Measurements from ENCODE around the gene S1PR1. TPM values are rescaled to one million over a fixed set of nuclear protein-coding genes. Genes with fewer than 3 reads are reported as not detected.

Gene S1PR1
- total RNA-seq, 5 donors from 2014 or later (not counting 1 experiment from before 2014, with no cell fraction given) = 178 to 368 (median 354) TPM

DNA sequence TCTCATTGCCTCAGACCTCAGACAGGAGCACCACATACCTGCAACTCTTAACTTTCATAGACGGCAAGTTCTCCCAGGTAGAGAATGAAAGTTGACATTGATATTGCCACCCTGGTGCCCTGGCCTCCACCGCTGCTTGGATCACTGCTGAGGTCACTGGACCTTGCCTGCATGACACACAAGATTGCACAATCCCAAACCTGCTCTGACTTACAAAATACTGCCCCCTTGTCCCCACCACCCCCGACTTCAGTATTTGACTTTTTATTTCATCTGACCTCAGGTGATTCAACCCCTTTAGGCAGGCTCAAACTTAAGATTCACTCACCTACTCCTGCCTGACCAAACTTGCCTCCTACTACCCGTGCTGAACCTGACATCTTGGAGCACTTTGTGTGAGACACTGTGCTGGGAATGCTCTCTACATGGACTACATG, 43.1 kb upstream of the S1PR1 start:
- POLR2A ChIA-PET = interaction anchor here (0.5 to 1.2 kb wide), 4 partner anchors 11 to 927 kb away, joined by 3 to 4 read pairs (median 4); partner anchors contain the start of gene RTCA (in 1 of the 2)
- Histone ChIP-seq H3K36me3 (ENCODE audit: control insufficient read depth in 2 of 2, extremely low read depth in 1 of 2, insufficient read depth in 1 of 2, low read length in 1 of 2) (peaks cover 0 to 4% of the 10 kb centered on the region in 2 donors), H3K4me3 (ENCODE audit: control insufficient read depth in 1 of 2, extremely low read depth in 1 of 2, low read length in 1 of 2) (no peak overlapping the region), H3K9me3 (no peaks in the 10 kb centered on the region), H3K27me3 (replicated peaks in 1 of 2; ENCODE audit: control insufficient read depth in 2 of 2, extremely low read depth in 1 of 2, insufficient read depth in 2 of 2, low read length in 1 of 2) (no peaks in the 10 kb centered on the region), H3K4me1 (ENCODE audit: control insufficient read depth in 1 of 2, extremely low read depth in 1 of 2, insufficient read depth in 2 of 2, low read length in 2 of 2) (no peaks in the 10 kb centered on the region), H3K27ac (ENCODE audit: low read length) (no peak overlapping the region)
- Mint-ChIP-seq H3K9me3 (peaks cover 0 to 4% (median 0%) of the 10 kb centered on the region in 3 donors), H3K4me1 (peaks cover 0 to 2% (median 0%) of the 10 kb centered on the region in 3 donors), H3K4me3 (no peak overlapping the region), H3K36me3 (no peaks in the 10 kb centered on the region), H3K27ac (no peak overlapping the region), H3K27me3 (no peaks in the 10 kb centered on the region)
- CTCF ChIA-PET = interaction anchor here in 1 of 2 donors (0.6 to 1.0 kb wide), 2 partner anchors 12 to 93 kb away, joined by 3 read pairs; no protein-coding TSS in a partner anchor
- no peak for ATAC-seq (replicated peaks in 1 of 4)
- 100% methylated on average over 3 of the region's 4 CpGs for WGBS (ENCODE audit: insufficient coverage)
- no peak for DNase-seq

DNA sequence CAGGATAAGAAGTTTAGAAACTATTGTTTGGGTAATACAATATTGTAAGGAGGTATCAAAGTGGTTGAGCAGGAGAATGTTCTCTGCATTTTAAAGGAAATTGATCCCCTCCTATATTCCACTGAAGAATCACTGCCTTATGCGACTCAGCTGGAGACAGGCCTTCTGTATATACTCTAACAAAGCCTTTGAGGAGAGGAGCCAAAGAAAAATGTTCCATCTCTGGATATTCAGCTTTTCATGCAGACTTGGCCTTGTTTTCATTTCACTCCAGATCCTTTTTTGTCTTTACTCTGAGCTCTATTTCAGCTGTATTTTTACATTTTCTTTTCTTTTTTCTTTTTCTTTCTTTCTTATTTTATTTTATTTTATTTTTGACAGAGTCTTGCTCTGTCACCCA, 42.1 kb upstream of the S1PR1 start:
- Histone ChIP-seq H3K4me1 (ENCODE audit: control insufficient read depth in 1 of 2, extremely low read depth in 1 of 2, insufficient read depth in 2 of 2, low read length in 2 of 2) (no peaks in the 10 kb centered on the region), H3K27ac (ENCODE audit: low read length) (no peak overlapping the region), H3K9me3 (no peaks in the 10 kb centered on the region), H3K36me3 (ENCODE audit: control insufficient read depth in 2 of 2, extremely low read depth in 1 of 2, insufficient read depth in 1 of 2, low read length in 1 of 2) (peaks cover 0 to 4% of the 10 kb centered on the region in 2 donors), H3K27me3 (replicated peaks in 1 of 2; ENCODE audit: control insufficient read depth in 2 of 2, extremely low read depth in 1 of 2, insufficient read depth in 2 of 2, low read length in 1 of 2) (no peaks in the 10 kb centered on the region), H3K4me3 (ENCODE audit: control insufficient read depth in 1 of 2, extremely low read depth in 1 of 2, low read length in 1 of 2) (no peak overlapping the region)
- Mint-ChIP-seq H3K4me1 (peaks cover 0 to 5% (median 5%) of the 10 kb centered on the region in 3 donors), H3K36me3 (no peaks in the 10 kb centered on the region), H3K4me3 (no peak overlapping the region), H3K27me3 (no peaks in the 10 kb centered on the region), H3K27ac (no peak overlapping the region), H3K9me3 (peaks cover 0 to 4% (median 0%) of the 10 kb centered on the region in 3 donors)
- no peak for ATAC-seq (replicated peaks in 1 of 4)
- POLR2A ChIA-PET = no interaction called here
- no CpG with 5 or more reads among the region's 1 CpG for WGBS (ENCODE audit: insufficient coverage)
- CTCF ChIA-PET = interaction anchor here in 1 of 2 donors (1.0 kb wide), 1 partner anchor 65 kb away, joined by 3 read pairs; no protein-coding TSS in a partner anchor
- DNase-seq = no peak

DNA sequence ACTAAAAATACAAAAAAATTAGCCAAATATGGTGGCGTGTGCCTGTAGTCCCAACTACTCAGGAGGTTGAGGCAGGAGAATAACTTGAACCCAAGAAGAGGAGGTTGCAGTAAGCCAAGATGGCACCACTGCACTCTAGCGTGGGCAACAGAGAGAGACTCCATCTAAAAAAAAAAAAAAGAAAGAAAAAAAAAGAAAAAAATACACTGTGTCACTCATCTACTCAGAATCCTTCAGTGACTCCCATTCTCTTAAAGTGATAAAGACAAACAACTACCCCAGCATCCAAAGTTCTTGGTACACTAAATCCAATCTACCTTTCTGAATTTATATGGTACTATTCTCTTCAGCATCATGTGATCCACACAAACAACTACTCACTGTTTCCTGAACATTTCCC, 40.2 kb upstream of the S1PR1 start:
- no peak for DNase-seq
- Mint-ChIP-seq H3K9me3 (peaks cover 0 to 4% (median 0%) of the 10 kb centered on the region in 3 donors), H3K4me1 (peaks cover 0 to 5% (median 4%) of the 10 kb centered on the region in 3 donors), H3K36me3 (no peaks in the 10 kb centered on the region), H3K27me3 (no peaks in the 10 kb centered on the region), H3K27ac (no peak overlapping the region), H3K4me3 (no peak overlapping the region)
- H3K4me3 ChIP-seq (ENCODE audit: control insufficient read depth in 1 of 2, extremely low read depth in 1 of 2, low read length in 1 of 2) = no peak overlapping the region
- H3K27ac ChIP-seq (ENCODE audit: low read length) = no peak overlapping the region
- no peaks in the 10 kb centered on the region for H3K4me1 ChIP-seq (ENCODE audit: control insufficient read depth in 1 of 2, extremely low read depth in 1 of 2, insufficient read depth in 2 of 2, low read length in 2 of 2)
- ChIA-PET CTCF (no interaction called here), POLR2A (no interaction called here)
- no peaks in the 10 kb centered on the region for H3K9me3 ChIP-seq
- WGBS (ENCODE audit: insufficient coverage) = no CpG with 5 or more reads among the region's 2 CpGs
- no peak for ATAC-seq (replicated peaks in 1 of 4)
- no peaks in the 10 kb centered on the region for H3K36me3 ChIP-seq (ENCODE audit: control insufficient read depth in 2 of 2, extremely low read depth in 1 of 2, insufficient read depth in 1 of 2, low read length in 1 of 2)
- no peaks in the 10 kb centered on the region for H3K27me3 ChIP-seq (replicated peaks in 1 of 2; ENCODE audit: control insufficient read depth in 2 of 2, extremely low read depth in 1 of 2, insufficient read depth in 2 of 2, low read length in 1 of 2)

DNA sequence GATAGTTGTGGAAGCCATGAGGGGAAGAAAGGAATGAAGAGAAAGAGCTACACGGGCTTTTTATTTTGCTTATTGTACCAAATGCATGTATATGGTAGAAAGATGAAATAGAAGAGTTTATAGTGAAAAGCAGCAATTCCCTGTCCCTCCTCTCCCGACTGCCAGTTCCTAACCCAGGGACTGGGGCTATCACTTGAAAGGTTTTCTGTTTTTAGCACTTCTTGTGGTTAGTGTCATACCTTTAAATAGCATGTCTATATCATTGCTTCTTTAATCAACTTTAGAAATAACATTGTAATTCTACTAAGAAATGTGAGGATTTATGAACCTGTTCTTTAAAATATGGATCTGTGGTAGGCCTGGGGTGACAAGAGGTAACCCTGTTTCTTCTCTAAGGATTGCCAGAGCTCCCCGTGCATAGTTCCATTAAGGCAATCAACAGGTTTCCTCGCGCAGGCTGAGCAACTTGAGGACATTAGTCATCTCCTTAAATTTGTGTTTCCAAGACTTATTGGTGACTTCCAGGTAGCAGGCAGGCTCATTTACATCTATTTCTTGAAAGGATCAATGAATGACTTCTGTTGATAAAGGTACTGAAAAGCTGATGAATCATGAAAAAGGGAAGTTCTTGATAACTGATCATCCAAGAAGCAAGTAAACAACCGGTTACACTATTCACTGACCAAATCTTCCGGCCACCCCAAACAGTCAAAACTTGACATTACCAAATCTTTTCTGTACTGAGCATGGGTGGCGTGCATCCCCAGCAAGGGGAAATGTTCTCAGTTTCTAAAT, 37.8 kb upstream of the S1PR1 start:
- no peaks in the 10 kb centered on the region for H3K36me3 ChIP-seq (ENCODE audit: control insufficient read depth in 2 of 2, extremely low read depth in 1 of 2, insufficient read depth in 1 of 2, low read length in 1 of 2)
- Mint-ChIP-seq H3K4me3 (no peak overlapping the region), H3K27ac (no peak overlapping the region), H3K36me3 (no peaks in the 10 kb centered on the region), H3K9me3 (peaks cover 0 to 4% (median 0%) of the 10 kb centered on the region in 3 donors), H3K27me3 (no peaks in the 10 kb centered on the region), H3K4me1 (peaks cover 0 to 5% (median 3%) of the 10 kb centered on the region in 3 donors)
- H3K9me3 ChIP-seq = no peaks in the 10 kb centered on the region
- DNase-seq (no peak), ATAC-seq (replicated peaks in 1 of 4) (no peak)
- no peak overlapping the region for H3K4me3 ChIP-seq (ENCODE audit: control insufficient read depth in 1 of 2, extremely low read depth in 1 of 2, low read length in 1 of 2)
- ChIA-PET CTCF (interaction anchor here in 1 of 2 donors (0.5 to 0.6 kb wide), 2 partner anchors 37 to 179 kb away, joined by 3 to 5 read pairs; no protein-coding TSS in a partner anchor), POLR2A (interaction anchor here in 1 of 2 donors (0.6 kb wide), 1 partner anchor 83 kb away, joined by 3 read pairs; no protein-coding TSS in a partner anchor)
- WGBS (ENCODE audit: insufficient coverage) = 73% methylated on average over 4 of the region's 8 CpGs
- no peaks in the 10 kb centered on the region for H3K27me3 ChIP-seq (replicated peaks in 1 of 2; ENCODE audit: control insufficient read depth in 2 of 2, extremely low read depth in 1 of 2, insufficient read depth in 2 of 2, low read length in 1 of 2)
- H3K27ac ChIP-seq (ENCODE audit: low read length) = no peak overlapping the region
- H3K4me1 ChIP-seq (ENCODE audit: control insufficient read depth in 1 of 2, extremely low read depth in 1 of 2, insufficient read depth in 2 of 2, low read length in 2 of 2) = no peaks in the 10 kb centered on the region

DNA sequence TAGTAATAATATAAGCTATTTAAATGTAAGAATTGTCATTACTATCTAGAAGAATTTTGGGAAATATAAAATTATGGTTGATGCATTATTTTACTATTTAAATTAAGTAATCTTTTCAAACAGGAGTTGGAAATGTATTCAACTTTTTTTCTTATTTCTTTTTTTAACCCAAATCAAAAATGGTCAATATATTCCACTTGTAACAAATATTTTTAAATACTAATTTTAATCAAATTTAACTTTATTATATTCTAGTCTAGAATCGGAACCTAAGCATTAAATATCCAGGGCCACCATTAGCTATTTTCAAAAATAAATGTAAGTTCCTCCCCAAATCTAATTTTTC, 37.2 kb upstream of the S1PR1 start:
- Mint-ChIP-seq H3K4me3 (no peak overlapping the region), H3K36me3 (no peaks in the 10 kb centered on the region)

GRCh38 chr1:101200513-101200912, 36.3 kb upstream of the S1PR1 start:
- ChIA-PET POLR2A (interaction anchor here in 1 of 2 donors (0.6 kb wide), 2 partner anchors 213 to 643 kb away, joined by 3 to 4 read pairs; no protein-coding TSS in a partner anchor), CTCF (interaction anchor here in 1 of 2 donors (0.5 kb wide), 1 partner anchor 35 kb away, joined by 3 read pairs; no protein-coding TSS in a partner anchor)
- WGBS (ENCODE audit: insufficient coverage) = 100% methylated on average over 2 of the region's 2 CpGs
- Mint-ChIP-seq H3K36me3 (no peaks in the 10 kb centered on the region), H3K27ac (no peak overlapping the region), H3K4me1 (peaks cover 0 to 5% (median 3%) of the 10 kb centered on the region in 3 donors), H3K4me3 (no peak overlapping the region), H3K27me3 (no peaks in the 10 kb centered on the region), H3K9me3 (peaks cover 0 to 4% (median 0%) of the 10 kb centered on the region in 3 donors)
- no peaks in the 10 kb centered on the region for H3K27me3 ChIP-seq (replicated peaks in 1 of 2; ENCODE audit: control insufficient read depth in 2 of 2, extremely low read depth in 1 of 2, insufficient read depth in 2 of 2, low read length in 1 of 2)
- no peaks in the 10 kb centered on the region for H3K4me1 ChIP-seq (ENCODE audit: control insufficient read depth in 1 of 2, extremely low read depth in 1 of 2, insufficient read depth in 2 of 2, low read length in 2 of 2)
- ATAC-seq (replicated peaks in 1 of 4) (no peak), DNase-seq (no peak)
- no peak overlapping the region for H3K4me3 ChIP-seq (ENCODE audit: control insufficient read depth in 1 of 2, extremely low read depth in 1 of 2, low read length in 1 of 2)
- no peak overlapping the region for H3K27ac ChIP-seq (ENCODE audit: low read length)
- no peaks in the 10 kb centered on the region for H3K36me3 ChIP-seq (ENCODE audit: control insufficient read depth in 2 of 2, extremely low read depth in 1 of 2, insufficient read depth in 1 of 2, low read length in 1 of 2)
- H3K9me3 ChIP-seq = no peaks in the 10 kb centered on the region

More for the DNA sequence above, 37.2 kb upstream of the S1PR1 start:
- ATAC-seq (replicated peaks in 1 of 4) (no peak), DNase-seq (no peak)
- Histone ChIP-seq H3K9me3 (no peaks in the 10 kb centered on the region), H3K4me3 (ENCODE audit: control insufficient read depth in 1 of 2, extremely low read depth in 1 of 2, low read length in 1 of 2) (no peak overlapping the region), H3K36me3 (ENCODE audit: control insufficient read depth in 2 of 2, extremely low read depth in 1 of 2, insufficient read depth in 1 of 2, low read length in 1 of 2) (no peaks in the 10 kb centered on the region), H3K4me1 (ENCODE audit: control insufficient read depth in 1 of 2, extremely low read depth in 1 of 2, insufficient read depth in 2 of 2, low read length in 2 of 2) (no peaks in the 10 kb centered on the region), H3K27me3 (replicated peaks in 1 of 2; ENCODE audit: control insufficient read depth in 2 of 2, extremely low read depth in 1 of 2, insufficient read depth in 2 of 2, low read length in 1 of 2) (no peaks in the 10 kb centered on the region), H3K27ac (ENCODE audit: low read length) (no peak overlapping the region)
- no peaks in the 10 kb centered on the region for H3K27me3 Mint-ChIP-seq
- 80% methylated on average over 1 of the region's 1 CpG for WGBS (ENCODE audit: insufficient coverage)
- peaks cover 0 to 4% (median 0%) of the 10 kb centered on the region in 3 donors for H3K9me3 Mint-ChIP-seq
- ChIA-PET POLR2A (interaction anchor here in 1 of 2 donors (0.6 kb wide), 1 partner anchor 83 kb away, joined by 3 read pairs; no protein-coding TSS in a partner anchor), CTCF (interaction anchor here in 1 of 2 donors (0.5 kb wide), 1 partner anchor 37 kb away, joined by 5 read pairs; no protein-coding TSS in a partner anchor)
- peaks cover 0 to 5% (median 3%) of the 10 kb centered on the region in 3 donors for H3K4me1 Mint-ChIP-seq
- H3K27ac Mint-ChIP-seq = no peak overlapping the region

Measured in T-cell (primary cell).